Ovary (tissue), 9 donors: ENCODE measurements around the gene DDB1. TPM values are rescaled to one million over a fixed set of nuclear protein-coding genes. Genes with fewer than 3 reads are reported as not detected.

Experiments
- DNase-seq, 5 donors: peaks; one replicate each; pipeline ENCODE4 v3.0.0-alpha.2; 2019 to 2020
- H3K27ac ChIP-seq, 2 donors: fragments of 200-600 bp; one replicate each; pipeline versions ENCODE4 v1.5.1 to v1.8.0; 2019 to 2022
- H3K27me3 ChIP-seq: fragments of 200-600 bp; one replicate; pipeline ENCODE4 v1.8.0; 2022
- H3K36me3 ChIP-seq: fragments of 200-600 bp; sonication (generic); one replicate; pipeline ENCODE4 v1.5.1; 2019
- H3K4me1 ChIP-seq: one replicate; pipeline ENCODE4 v1.8.1; 2013; ENCODE audit warnings: mild to moderate bottlenecking, moderate library complexity; ENCODE audit not compliant: insufficient read depth
- H3K4me3 ChIP-seq: fragments of 200-600 bp; sonication (generic); one replicate; pipeline ENCODE4 v1.5.1; 2017
- H3K9me3 ChIP-seq, 2 donors: fragments of 200-600 bp in 1 of 2; sonication (generic) in 1 of 2; one replicate each; pipeline versions ENCODE4 v1.5.1 to v1.8.1; 2013 to 2019; ENCODE audit warnings: mild to moderate bottlenecking in 1 of 2, moderate library complexity in 1 of 2
- EP300 ChIP-seq: sonication (generic); formaldehyde crosslinking; IDR thresholded peaks from one replicate; pipeline ENCODE4 v1.6.1; 2017; ENCODE audit warnings: antibody characterized with exemption
- POLR2A ChIP-seq: fragments of 450-650 bp; IDR thresholded peaks from one replicate; pipeline ENCODE4 v1.6.1; 2017; ENCODE audit warnings: antibody characterized with exemption, mild to moderate bottlenecking, moderate library complexity
- WGBS, 3 donors: extraction: QIAGEN DNeasy Blood & Tissue Kit in 1 of 3; methylation state at CpG; one replicate each; pipeline versions ENCODE4 v1.1.5 to v1.1.7; 2013 to 2017; 5-methylcytosine and 5-hydroxymethylcytosine counted together
- intact Hi-C, 4 donors: fragments of 100-400 bp; cut with DNase I; formaldehyde crosslinking; loops; one replicate each; pipeline versions ENCODE4 v1.11.0 to v1.15.1; 2022 to 2023
- polyA plus RNA-seq, 2 donors: library from polyadenylated mRNA; stranded (reverse); fragments of 200-250 nt in 1 of 2; fragments of 350-450 nt in 1 of 2; fragmentation: Illumina TruSeq in 1 of 2; extraction: RNeasy Lipid Tissue Mini Kit (QIAGEN cat#74804) in 1 of 2; gene quantifications; one replicate each; pipeline ENCODE4 v1.2.3, GENCODE V29; 2013 to 2014
- total RNA-seq, 7 donors: library from RNA; depleted of rRNA in 2 of 7; stranded (reverse); fragments of >200 nt in 2 of 7; fragmentation: NEBNext Ultra II Directional in 3 of 7; extraction: Animal tissue kit (Norgen Biotek cat#: 25700) in 3 of 7; gene quantifications; one replicate each; pipeline versions ENCODE4 v1.1.0 to v1.2.4, GENCODE V29; 2016 to 2023
- TF ChIP-seq, protein P1 (sequence below), 3 donors: fragments of 450-650 bp in 2 of 3; fragments of 200-600 bp in 1 of 3; IDR thresholded peaks; one replicate each; pipeline versions ENCODE4 v1.5.1 to v1.8.0; 2016 to 2022; ENCODE audit warnings: antibody characterized with exemption in 3 of 3, mild to moderate bottlenecking in 1 of 3
- donor health status: DM: no; HTN: no; CAD: no; lungs with moderate emphysema.
- donor health status: DM: no; HTN: no; CAD: no.
- donor health status: Bipolar disorder and iron deficiency.
- donor health status: DM: yes; HTN: yes; CAD: no.
- donor health status: DM: no; HTN: no; CAD: no.
- donor health status: DM: yes; HTN: yes; CAD: no.

Gene DDB1
- total and polyA plus RNA-seq, 9 donors: 117 to 270 (median 217) TPM

DNA sequence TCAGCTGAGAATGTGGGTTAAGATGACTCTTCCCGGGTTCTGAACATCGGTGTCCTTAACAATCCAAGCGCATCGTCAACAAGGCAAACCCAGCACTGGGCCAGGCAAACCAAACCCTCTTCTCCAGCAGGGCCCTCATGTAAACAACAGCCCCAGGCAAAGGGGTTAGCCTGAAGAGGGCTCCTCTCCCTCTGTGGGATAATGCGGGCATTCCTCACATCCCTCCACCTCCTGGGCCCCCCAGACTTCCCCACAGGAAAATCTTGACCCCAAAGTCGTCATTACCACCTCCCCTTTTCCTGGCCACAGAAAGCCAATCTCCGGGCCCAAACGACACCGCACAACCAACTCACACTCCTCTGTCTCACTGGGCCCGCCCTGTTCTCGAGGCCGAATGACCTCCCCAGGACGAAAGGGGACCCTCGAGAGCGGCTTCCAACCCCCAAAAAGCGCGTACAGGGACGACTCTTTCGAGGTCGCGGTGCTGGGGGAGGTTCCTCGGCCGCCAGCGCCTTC, 566 bp downstream of the DDB1 start:
- H3K9me3 ChIP-seq: no peaks in the 10 kb centered on the region
- TF ChIP-seq, protein P1, sequence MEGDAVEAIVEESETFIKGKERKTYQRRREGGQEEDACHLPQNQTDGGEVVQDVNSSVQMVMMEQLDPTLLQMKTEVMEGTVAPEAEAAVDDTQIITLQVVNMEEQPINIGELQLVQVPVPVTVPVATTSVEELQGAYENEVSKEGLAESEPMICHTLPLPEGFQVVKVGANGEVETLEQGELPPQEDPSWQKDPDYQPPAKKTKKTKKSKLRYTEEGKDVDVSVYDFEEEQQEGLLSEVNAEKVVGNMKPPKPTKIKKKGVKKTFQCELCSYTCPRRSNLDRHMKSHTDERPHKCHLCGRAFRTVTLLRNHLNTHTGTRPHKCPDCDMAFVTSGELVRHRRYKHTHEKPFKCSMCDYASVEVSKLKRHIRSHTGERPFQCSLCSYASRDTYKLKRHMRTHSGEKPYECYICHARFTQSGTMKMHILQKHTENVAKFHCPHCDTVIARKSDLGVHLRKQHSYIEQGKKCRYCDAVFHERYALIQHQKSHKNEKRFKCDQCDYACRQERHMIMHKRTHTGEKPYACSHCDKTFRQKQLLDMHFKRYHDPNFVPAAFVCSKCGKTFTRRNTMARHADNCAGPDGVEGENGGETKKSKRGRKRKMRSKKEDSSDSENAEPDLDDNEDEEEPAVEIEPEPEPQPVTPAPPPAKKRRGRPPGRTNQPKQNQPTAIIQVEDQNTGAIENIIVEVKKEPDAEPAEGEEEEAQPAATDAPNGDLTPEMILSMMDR (IDR thresholded peaks at IDR 0.05): no peak
- TF ChIP-seq EP300: no peak
- no peak for TF ChIP-seq POLR2A
- no peaks in the 10 kb centered on the region for H3K27me3 ChIP-seq
- no peaks in the 10 kb centered on the region for H3K36me3 ChIP-seq
- WGBS, 3 donors: 0 to 1% (median 0%) methylated on average over 24 of the region's 24 CpGs
- peak overlapping the region; percentile 88 to 92 for H3K27ac ChIP-seq
- intact Hi-C loops: no loop called here
- H3K4me1 ChIP-seq: peaks cover 28% of the 10 kb centered on the region
- no peak for DNase-seq
- peak overlapping the region; percentile 99 for H3K4me3 ChIP-seq

- DNase-seq: no peak
- Histone ChIP-seq H3K9me3 (no peaks in the 10 kb centered on the region), H3K27me3 (no peaks in the 10 kb centered on the region), H3K27ac (no peak overlapping the region), H3K4me1 (peaks cover 25% of the 10 kb centered on the region), H3K36me3 (no peaks in the 10 kb centered on the region), H3K4me3 (peak overlapping the region; percentile 99)
- WGBS, 3 donors: 40 to 54% (median 42%) methylated on average over 6 of the region's 6 CpGs
- TF ChIP-seq, protein P1 (IDR thresholded peaks at IDR 0.05): no peak
- TF ChIP-seq EP300 (no peak), POLR2A (no peak)
- intact Hi-C loops: no loop called here
Measured at GRCh38 chr11:61331651-61332050, 1.3 kb downstream of the DDB1 start.

DNA sequence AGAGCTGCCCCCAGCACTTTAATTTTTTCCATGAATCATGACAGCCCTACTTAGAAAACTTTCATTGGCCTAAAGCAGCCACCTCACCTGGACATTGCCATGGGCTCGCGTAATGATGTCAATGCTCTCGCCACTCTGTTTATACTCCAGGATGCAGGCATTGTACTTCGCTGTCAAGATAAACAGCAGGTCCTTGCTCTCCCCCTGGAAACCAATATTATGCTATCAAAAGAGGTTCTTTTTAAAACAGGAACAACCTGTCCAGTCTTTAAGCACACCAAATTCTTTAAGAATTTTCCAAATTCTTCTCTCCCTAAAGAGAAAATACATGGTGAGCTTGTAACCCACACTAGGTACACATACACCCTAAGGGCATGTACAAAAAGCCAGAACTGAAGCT, 3.0 kb downstream of the DDB1 start:
- no peaks in the 10 kb centered on the region for H3K9me3 ChIP-seq
- no peaks in the 10 kb centered on the region for H3K27me3 ChIP-seq
- intact Hi-C loops: no loop called here
- H3K27ac ChIP-seq: no peak overlapping the region
- no peak for DNase-seq
- peaks cover 16% of the 10 kb centered on the region for H3K4me1 ChIP-seq
- H3K36me3 ChIP-seq: no peaks in the 10 kb centered on the region
- TF ChIP-seq POLR2A: no peak
- TF ChIP-seq EP300: no peak
- TF ChIP-seq, protein P1 (IDR thresholded peaks at IDR 0.05): no peak
- 87 to 93% (median 90%) methylated on average over 4 of the region's 4 CpGs for WGBS, 3 donors
- H3K4me3 ChIP-seq: no peak overlapping the region

GRCh38 chr11:61328351-61328750, 4.6 kb downstream of the DDB1 start:
- no peak overlapping the region for H3K4me3 ChIP-seq
- no peaks in the 10 kb centered on the region for H3K27me3 ChIP-seq
- WGBS, 3 donors: 76 to 83% (median 82%) methylated on average over 9 of the region's 9 CpGs
- intact Hi-C loops: no loop called here
- H3K27ac ChIP-seq: no peak overlapping the region
- TF ChIP-seq, protein P1 (IDR thresholded peaks at IDR 0.05): no peak
- TF ChIP-seq POLR2A (no peak), EP300 (no peak)
- DNase-seq: no peak
- peaks cover 7% of the 10 kb centered on the region for H3K4me1 ChIP-seq
- no peaks in the 10 kb centered on the region for H3K36me3 ChIP-seq
- no peaks in the 10 kb centered on the region for H3K9me3 ChIP-seq
